ENCODE measurements around the gene CCBE1.

Gene CCBE1

GRCh38 chr18:59481436-59481835 is 215.8 kb downstream of the CCBE1 start:
- peak; percentile 65 for DNase-seq

- no peak for DNase-seq
These were observed 217.4 kb downstream of the CCBE1 start for GRCh38 chr18:59479776-59480175.

- peak; percentile 87 for DNase-seq
These were observed 218.6 kb downstream of the CCBE1 start for GRCh38 chr18:59478591-59478990.

- no peak for DNase-seq
These were observed 219.4 kb downstream of the CCBE1 start for GRCh38 chr18:59477849-59478248.

GRCh38 chr18:59470561-59471121 is 226.6 kb downstream of the CCBE1 start:
- DNase-seq = no peak

GRCh38 chr18:59469463-59470180 is 227.6 kb downstream of the CCBE1 start:
- no peak for DNase-seq

GRCh38 chr18:59468821-59469220 is 228.4 kb downstream of the CCBE1 start:
- DNase-seq = no peak

- no peak for DNase-seq
These were observed 229.7 kb downstream of the CCBE1 start for GRCh38 chr18:59467497-59467896.

GRCh38 chr18:59466980-59467379 is 230.2 kb downstream of the CCBE1 start:
- no peak for DNase-seq

GRCh38 chr18:59464486-59464885 is 232.7 kb downstream of the CCBE1 start:
- peak; percentile 13 for DNase-seq

GRCh38 chr18:59461171-59461570 is 236.1 kb downstream of the CCBE1 start:
- no peak for DNase-seq

GRCh38 chr18:59460072-59460420 is 237.2 kb downstream of the CCBE1 start:
- peak; percentile 7 for DNase-seq

GRCh38 chr18:59459369-59460071 is 237.7 kb downstream of the CCBE1 start:
- peak; percentile 71 for DNase-seq

- no peak for DNase-seq
These were observed 238.6 kb downstream of the CCBE1 start for GRCh38 chr18:59458575-59458974.

- no peak for DNase-seq
These were observed 240.6 kb downstream of the CCBE1 start for GRCh38 chr18:59456657-59457056.

- peak; percentile 23 for DNase-seq
These were observed 241.4 kb downstream of the CCBE1 start for GRCh38 chr18:59455728-59456276.

GRCh38 chr18:59454909-59455727 is 242.1 kb downstream of the CCBE1 start:
- DNase-seq = peak; percentile 10

GRCh38 chr18:59453468-59453961 is 243.7 kb downstream of the CCBE1 start:
- DNase-seq = peak; percentile 21

- no peak for DNase-seq
These were observed 245.3 kb downstream of the CCBE1 start for GRCh38 chr18:59451963-59452362.

GRCh38 chr18:59451073-59451472 is 246.2 kb downstream of the CCBE1 start:
- DNase-seq = no peak

- DNase-seq = peak; percentile 60
These were observed 248.7 kb downstream of the CCBE1 start for GRCh38 chr18:59448546-59448945.

GRCh38 chr18:59446012-59446411 is 251.2 kb downstream of the CCBE1 start:
- DNase-seq = peak; percentile 40
